Nephron (organoid): ENCODE results near the gene STX18.

ENCODE experiments used
- H3K27ac Mint-ChIP-seq, 3 experiments: 2 replicates each; pipeline ENCODE4 v1.8.0; 2020; ENCODE audit warnings: mixed read lengths in 3 of 3, mild to moderate bottlenecking in 2 of 3, moderate library complexity in 1 of 3
- H3K27me3 Mint-ChIP-seq: 2 replicates; pipeline ENCODE4 v1.8.0; 2021; ENCODE audit warnings: low read depth, mild to moderate bottlenecking, moderate library complexity, mixed read lengths
- H3K36me3 Mint-ChIP-seq: 2 replicates; pipeline ENCODE4 v1.8.0; 2020; ENCODE audit warnings: low read depth, mixed read lengths
- H3K4me1 Mint-ChIP-seq: 2 replicates; pipeline ENCODE4 v1.8.0; 2020; ENCODE audit warnings: mixed read lengths
- H3K4me3 Mint-ChIP-seq, 3 experiments: 2 replicates each; pipeline ENCODE4 v1.8.0; 2020; ENCODE audit warnings: mild to moderate bottlenecking in 3 of 3, mixed read lengths in 3 of 3, moderate library complexity in 2 of 3
- H3K9me3 Mint-ChIP-seq: 2 replicates; pipeline ENCODE4 v1.8.0; 2020; ENCODE audit warnings: mixed read lengths
- CTCF ChIP-seq, 3 experiments: fragments of 200-600 bp; sonication (generic); IDR thresholded peaks; one replicate each; pipeline ENCODE4 v1.5.0; 2021; ENCODE audit warnings: antibody characterized with exemption in 3 of 3; ENCODE audit not compliant: unreplicated experiment in 3 of 3

The STX18 gene

GRCh38 chr4:4377191-4377590, 164.7 kb downstream of the STX18 start:
- no peak for TF ChIP-seq CTCF (IDR thresholded peaks at IDR 0.05; ENCODE audit: unreplicated experiment in 3 of 3)
- no peaks in the 10 kb centered on the region for H3K36me3 Mint-ChIP-seq
- H3K4me3 Mint-ChIP-seq: no peak overlapping the region
- no peaks in the 10 kb centered on the region for H3K4me1 Mint-ChIP-seq
- H3K27me3 Mint-ChIP-seq: peaks cover 82% of the 10 kb centered on the region
- H3K27ac Mint-ChIP-seq: no peak overlapping the region
- peaks cover 3% of the 10 kb centered on the region for H3K9me3 Mint-ChIP-seq

GRCh38 chr4:4376074-4376473, 165.8 kb downstream of the STX18 start:
- Mint-ChIP-seq H3K4me1 (no peaks in the 10 kb centered on the region), H3K36me3 (no peaks in the 10 kb centered on the region), H3K9me3 (peaks cover 3% of the 10 kb centered on the region), H3K27me3 (peaks cover 85% of the 10 kb centered on the region), H3K27ac (no peak overlapping the region), H3K4me3 (no peak overlapping the region)
- no peak for TF ChIP-seq CTCF (IDR thresholded peaks at IDR 0.05; ENCODE audit: unreplicated experiment in 3 of 3)

DNA sequence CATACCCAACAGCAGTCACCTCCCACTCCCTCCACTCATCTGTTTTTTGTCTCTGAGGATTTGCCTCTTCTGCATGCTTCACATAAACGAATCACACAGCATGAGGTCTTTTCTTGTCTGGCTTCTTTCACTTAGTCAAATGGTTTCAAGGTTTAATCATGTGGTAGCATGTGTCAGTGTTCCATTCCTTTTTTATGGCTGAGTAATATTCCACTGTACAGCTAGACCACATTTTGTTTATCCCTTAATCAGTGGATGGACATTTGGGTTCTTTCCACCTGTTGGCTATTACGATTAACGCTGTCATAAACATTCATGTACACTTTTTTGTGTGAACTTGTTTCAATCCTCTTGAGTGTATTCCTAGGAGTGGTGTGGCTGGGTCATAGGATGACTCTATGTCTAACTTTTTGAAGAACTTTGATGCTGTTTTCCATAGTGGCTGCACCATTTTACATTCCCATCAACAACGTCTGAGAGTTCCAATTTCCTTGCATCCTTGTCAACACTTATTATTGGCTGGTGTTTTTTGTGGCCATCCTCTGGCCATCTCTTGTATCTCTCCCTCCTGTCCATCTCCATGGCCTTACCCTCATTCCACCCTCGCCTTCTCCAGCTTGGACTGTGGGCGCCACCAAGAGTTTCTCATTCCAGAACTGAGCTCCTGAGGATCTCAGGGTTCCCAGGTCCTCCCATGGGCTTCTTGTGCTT, 167.3 kb downstream of the STX18 start:
- Mint-ChIP-seq H3K4me1 (no peaks in the 10 kb centered on the region), H3K27me3 (peaks cover 81% of the 10 kb centered on the region), H3K27ac (no peak overlapping the region), H3K9me3 (peaks cover 3% of the 10 kb centered on the region), H3K36me3 (no peaks in the 10 kb centered on the region), H3K4me3 (no peak overlapping the region)
- TF ChIP-seq CTCF (IDR thresholded peaks at IDR 0.05; ENCODE audit: unreplicated experiment in 3 of 3): no peak
